Uterus (tissue), 2 donors: Measurements from ENCODE around the gene ADAMTS12.

Experiments
- POLR2A ChIP-seq, 2 donors: fragments of 450-650 bp; IDR thresholded peaks; one replicate each; pipeline ENCODE4 v1.6.1; 2016; ENCODE audit warnings: antibody characterized with exemption in 2 of 2, mild to moderate bottlenecking in 1 of 2, moderate library complexity in 1 of 2
- TF ChIP-seq, protein P1 (sequence below), 4 experiments: fragments of 200-600 bp in 2 of 4; fragments of 450-650 bp in 2 of 4; sonication (generic) in 2 of 4; IDR thresholded peaks; one replicate each; pipeline ENCODE4 v1.5.1; 2016 to 2019; ENCODE audit warnings: antibody characterized with exemption in 4 of 4, mild to moderate bottlenecking in 2 of 4, moderate library complexity in 1 of 4

GRCh38 chr5:33939556-33940262, 47.9 kb upstream of the ADAMTS12 start:
- TF ChIP-seq, protein P1, sequence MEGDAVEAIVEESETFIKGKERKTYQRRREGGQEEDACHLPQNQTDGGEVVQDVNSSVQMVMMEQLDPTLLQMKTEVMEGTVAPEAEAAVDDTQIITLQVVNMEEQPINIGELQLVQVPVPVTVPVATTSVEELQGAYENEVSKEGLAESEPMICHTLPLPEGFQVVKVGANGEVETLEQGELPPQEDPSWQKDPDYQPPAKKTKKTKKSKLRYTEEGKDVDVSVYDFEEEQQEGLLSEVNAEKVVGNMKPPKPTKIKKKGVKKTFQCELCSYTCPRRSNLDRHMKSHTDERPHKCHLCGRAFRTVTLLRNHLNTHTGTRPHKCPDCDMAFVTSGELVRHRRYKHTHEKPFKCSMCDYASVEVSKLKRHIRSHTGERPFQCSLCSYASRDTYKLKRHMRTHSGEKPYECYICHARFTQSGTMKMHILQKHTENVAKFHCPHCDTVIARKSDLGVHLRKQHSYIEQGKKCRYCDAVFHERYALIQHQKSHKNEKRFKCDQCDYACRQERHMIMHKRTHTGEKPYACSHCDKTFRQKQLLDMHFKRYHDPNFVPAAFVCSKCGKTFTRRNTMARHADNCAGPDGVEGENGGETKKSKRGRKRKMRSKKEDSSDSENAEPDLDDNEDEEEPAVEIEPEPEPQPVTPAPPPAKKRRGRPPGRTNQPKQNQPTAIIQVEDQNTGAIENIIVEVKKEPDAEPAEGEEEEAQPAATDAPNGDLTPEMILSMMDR (IDR thresholded peaks at IDR 0.05) = no peak
- TF ChIP-seq POLR2A (IDR thresholded peaks at IDR 0.05) = no peak
